HCT116 (cell line): ENCODE data around the gene VPS41. TPM values are rescaled to one million over a fixed set of nuclear protein-coding genes. Genes with fewer than 3 reads are reported as not detected.

Source experiments
- ATAC-seq: fragments of 200-7000 bp; cut with Tn5 transposase; 2 replicates; pipeline ENCODE4 v1.9.1; 2020; ENCODE audit warnings: mild to moderate bottlenecking, moderate library complexity
- BruUV-seq: library from RNA; stranded (reverse); fragments of 400-500 nt; replicated peaks from 2 replicates; lab custom pipeline; 2021; lab: Mats Ljungman, UMichigan
- CTCF ChIA-PET: fragments of 300-600 bp; sonication (Branson Sonifier 250); formaldehyde crosslinking; loops from one replicate; lab custom pipeline; 2021; ENCODE audit warnings: antibody characterized with exemption; lab: Charles Lee
- POLR2A ChIA-PET: fragments of 300-600, 350-600 bp; sonication (Branson Sonifier 250); formaldehyde crosslinking; loops from one replicate; lab custom pipeline; 2021; ENCODE audit warnings: antibody characterized with exemption; lab: Charles Lee
- RAD21 ChIA-PET, 2 experiments: fragments of 300-600 bp; sonication (Branson Sonifier 250); formaldehyde crosslinking; loops; one replicate each; lab custom pipeline; 2023; ENCODE audit warnings: low total read pairs in 2 of 2; ENCODE audit not compliant: uncharacterized antibody in 2 of 2, unreplicated experiment in 2 of 2, low non-redundant PET in 1 of 2; lab: Charles Lee
- DNase-seq: peaks from one replicate; pipeline ENCODE4 v3.0.0-alpha.2; 2010; ENCODE audit warnings: low read depth, low spot score
- H2AFZ ChIP-seq: fragments of 200-600 bp; shearing (Covaris generic), sonication (generic); 2 replicates; pipeline ENCODE4 v1.6.1; 2017; ENCODE audit warnings: low read depth, mixed run types, mixed read lengths, antibody characterized with exemption, low read length; ENCODE audit not compliant: poor library complexity, severe bottlenecking
- H3K27ac ChIP-seq: 2 replicates; pipeline ENCODE4 v1.5.1; 2012; ENCODE audit warnings: low read depth, low read length
- H3K27me3 ChIP-seq: fragments of 200-600 bp; sonication (generic); 2 replicates; pipeline ENCODE4 v1.6.1; 2016; ENCODE audit warnings: mixed run types, low read length, mixed read lengths; ENCODE audit not compliant: insufficient read depth
- H3K36me3 ChIP-seq, 2 experiments: fragments of 200-500 bp in 1 of 2; fragments of 200-600 bp in 1 of 2; sonication (Bioruptor generic) in 1 of 2; sonication (generic) in 1 of 2; 2 replicates each; pipeline versions ENCODE4 v1.5.1 to v1.6.1; 2014 to 2016; ENCODE audit warnings: low read length in 2 of 2, inconsistent platforms in 1 of 2, mixed read lengths in 1 of 2, mixed run types in 1 of 2; ENCODE audit not compliant: insufficient read depth in 2 of 2, control insufficient read depth in 1 of 2
- H3K4me1 ChIP-seq, 2 experiments: fragments of 200-600 bp in 1 of 2; sonication (generic) in 1 of 2; 2 replicates each; pipeline versions ENCODE4 v1.5.1 to v1.6.1; 2012 to 2017; ENCODE audit warnings: low read length in 2 of 2, inconsistent platforms in 1 of 2, mild to moderate bottlenecking in 1 of 2, mixed read lengths in 1 of 2, mixed run types in 1 of 2, moderate library complexity in 1 of 2; ENCODE audit not compliant: insufficient read depth in 2 of 2, control insufficient read depth in 1 of 2
- H3K4me2 ChIP-seq: fragments of 200-600 bp; sonication (generic); 2 replicates; pipeline ENCODE4 v1.6.1; 2017; ENCODE audit warnings: mixed run types, low read length, mixed read lengths
- H3K4me3 ChIP-seq, 2 experiments: fragments of 200-600 bp in 1 of 2; sonication (generic) in 1 of 2; replicated peaks in 1 of 2; 2 replicates each; pipeline ENCODE4 v1.5.1; 2011 to 2016; ENCODE audit warnings: low read length in 2 of 2, control low read depth in 1 of 2, low read depth in 1 of 2, mild to moderate bottlenecking in 1 of 2, mixed read lengths in 1 of 2, mixed run types in 1 of 2
- H3K79me2 ChIP-seq: fragments of 200-600 bp; sonication (generic); 2 replicates; pipeline ENCODE4 v1.6.1; 2017; ENCODE audit warnings: mild to moderate bottlenecking, mixed run types, low read length, moderate library complexity, mixed read lengths; ENCODE audit not compliant: insufficient read depth
- H3K9ac ChIP-seq: fragments of 200-600 bp; sonication (generic); 2 replicates; pipeline ENCODE4 v1.6.1; 2016; ENCODE audit warnings: low read length, mixed read lengths
- H3K9me2 ChIP-seq: fragments of 200-600 bp; sonication (generic), shearing (Covaris generic); 2 replicates; pipeline ENCODE4 v1.6.1; 2017; ENCODE audit warnings: mixed run types, mild to moderate bottlenecking, moderate library complexity; ENCODE audit not compliant: insufficient read depth
- H3K9me3 ChIP-seq, 2 experiments: fragments of 200-500 bp in 1 of 2; fragments of 200-600 bp in 1 of 2; sonication (Bioruptor generic) in 1 of 2; sonication (generic) in 1 of 2; 2 replicates each; pipeline ENCODE4 v1.6.1; 2014 to 2017; ENCODE audit warnings: low read length in 2 of 2, mixed read lengths in 2 of 2, inconsistent platforms in 1 of 2, low read depth in 1 of 2, mild to moderate bottlenecking in 1 of 2, mixed run types in 1 of 2, moderate library complexity in 1 of 2; ENCODE audit not compliant: control insufficient read depth in 1 of 2, insufficient read depth in 1 of 2
- H4K20me1 ChIP-seq: fragments of 200-600 bp; sonication (generic), shearing (Covaris generic); 2 replicates; pipeline ENCODE4 v1.6.1; 2017; ENCODE audit warnings: mixed run types, mild to moderate bottlenecking, moderate library complexity; ENCODE audit not compliant: insufficient read depth
- CBX3 ChIP-seq: IDR thresholded peaks from 2 replicates; pipeline ENCODE4 v1.6.1; 2012; ENCODE audit warnings: low read depth
- CEBPB ChIP-seq: IDR thresholded peaks from 2 replicates; pipeline ENCODE4 v1.6.1; 2012; ENCODE audit warnings: low read depth
- EZH2phosphoT487 ChIP-seq: fragments of 200-600 bp; IDR thresholded peaks from 2 replicates; pipeline ENCODE4 v1.6.1; 2018; ENCODE audit warnings: antibody characterized with exemption, borderline replicate concordance
- FOSL1 ChIP-seq: IDR thresholded peaks from 2 replicates; pipeline ENCODE4 v1.6.1; 2012; ENCODE audit warnings: low read depth
- JUND ChIP-seq: IDR thresholded peaks from 2 replicates; pipeline ENCODE4 v1.6.1; 2012
- MAX ChIP-seq: IDR thresholded peaks from 2 replicates; pipeline ENCODE4 v1.6.1; 2012
- POLR2A ChIP-seq: IDR thresholded peaks from 2 replicates; pipeline ENCODE4 v1.7.0; 2011; ENCODE audit warnings: borderline replicate concordance; ENCODE audit not compliant: insufficient read depth, insufficient read length; ENCODE audit errors: extremely low read depth
- SIN3A ChIP-seq: IDR thresholded peaks from 2 replicates; pipeline ENCODE4 v1.6.1; 2012; ENCODE audit warnings: low read depth
- ZFX ChIP-seq: fragments of 450-650 bp; IDR thresholded peaks from 2 replicates; pipeline ENCODE4 v1.6.1; 2017
- ZNF274 ChIP-seq: fragments of 200-500 bp; sonication (Bioruptor generic); IDR thresholded peaks from 2 replicates; pipeline ENCODE4 v1.6.1; 2014; ENCODE audit warnings: mild to moderate bottlenecking, low read depth, low read length, inconsistent platforms
- intact Hi-C: fragments of 100-400 bp; cut with micrococcal nuclease; formaldehyde crosslinking; loops from 2 replicates; pipeline ENCODE4 v1.10.0; 2022
- total RNA-seq: library from RNA; stranded (reverse); gene quantifications from one replicate; pipeline ENCODE4 v1.2.1, GENCODE V29; 2021; ENCODE audit not compliant: unreplicated experiment

Gene VPS41
- total RNA-seq, 1 experiment from 2014 or later = 72.2 TPM

GRCh38 chr7:38675494-38676106 lies 233.4 kb downstream of the VPS41 start:
- CTCF ChIA-PET = no interaction called here
- H2AFZ ChIP-seq = no peak overlapping the region

GRCh38 chr7:38674513-38674912 lies 234.5 kb downstream of the VPS41 start:
- Histone ChIP-seq H3K9me2 (no peaks in the 10 kb centered on the region), H3K4me1 (no peaks in the 10 kb centered on the region), H3K36me3 (no peaks in the 10 kb centered on the region), H3K27me3 (peaks cover 40% of the 10 kb centered on the region), H3K4me2 (no peak overlapping the region), H3K9ac (no peak overlapping the region), H3K79me2 (no peaks in the 10 kb centered on the region), H3K27ac (no peak overlapping the region), H2AFZ (no peak overlapping the region), H3K4me3 (no peak overlapping the region), H4K20me1 (no peaks in the 10 kb centered on the region), H3K9me3 (no peaks in the 10 kb centered on the region)
- ATAC-seq = no peak
- RAD21 ChIA-PET = no interaction called here
- CTCF ChIA-PET = no interaction called here
- no TSS peak for BruUV-seq
- POLR2A ChIA-PET = no interaction called here
- intact Hi-C loops = no loop called here
- TF ChIP-seq CEBPB (no peak), CBX3 (no peak), JUND (no peak), ZFX (no peak), POLR2A (no peak)
- no peak for DNase-seq

More at GRCh38 chr7:38675494-38676106, 233.4 kb downstream of the VPS41 start:
- Histone ChIP-seq H3K9me2 (no peaks in the 10 kb centered on the region), H3K36me3 (no peaks in the 10 kb centered on the region), H4K20me1 (no peaks in the 10 kb centered on the region), H3K9me3 (no peaks in the 10 kb centered on the region), H3K79me2 (no peaks in the 10 kb centered on the region), H3K27ac (no peak overlapping the region), H3K9ac (no peak overlapping the region), H3K4me1 (no peaks in the 10 kb centered on the region), H3K4me2 (no peak overlapping the region), H3K4me3 (no peak overlapping the region), H3K27me3 (peaks cover 40% of the 10 kb centered on the region)
- TF ChIP-seq SIN3A = no peak
- no peak for TF ChIP-seq MAX
- no peak for TF ChIP-seq ZNF274
- TF ChIP-seq FOSL1 = no peak
- no peak for TF ChIP-seq JUND
- no peak for TF ChIP-seq EZH2phosphoT487
- TF ChIP-seq CEBPB = no peak
- POLR2A ChIA-PET = no interaction called here
- RAD21 ChIA-PET = no interaction called here
- no peak for DNase-seq
- no TSS peak for BruUV-seq
- intact Hi-C loops = no loop called here
- no peak for ATAC-seq
